Suprapubic skin (tissue), 4 donors: Measurements from ENCODE around the gene COPS3. TPM values are rescaled to one million over a fixed set of nuclear protein-coding genes. Genes with fewer than 3 reads are reported as not detected.

Source experiments
- DNase-seq, 2 donors: peaks; one replicate each; pipeline ENCODE4 v3.0.0-alpha.2; 2019; ENCODE audit warnings: low spot score in 2 of 2
- H3K27ac ChIP-seq: fragments of 200-600 bp; sonication (generic); one replicate; pipeline ENCODE4 v1.5.1; 2019
- H3K27me3 ChIP-seq: fragments of 200-600 bp; sonication (generic); one replicate; pipeline ENCODE4 v1.5.1; 2019
- H3K36me3 ChIP-seq: fragments of 200-600 bp; sonication (generic); one replicate; pipeline ENCODE4 v1.5.1; 2019
- H3K4me1 ChIP-seq: fragments of 200-600 bp; sonication (generic); one replicate; pipeline ENCODE4 v1.5.1; 2019
- H3K4me3 ChIP-seq: fragments of 200-600 bp; sonication (generic); one replicate; pipeline ENCODE4 v1.5.1; 2019; ENCODE audit warnings: mild to moderate bottlenecking
- H3K9me3 ChIP-seq: fragments of 200-600 bp; sonication (generic); one replicate; pipeline ENCODE4 v1.5.1; 2019
- CTCF ChIP-seq, 2 donors: fragments of 200-600 bp in 1 of 2; fragments of 450-650 bp in 1 of 2; sonication (generic) in 1 of 2; IDR thresholded peaks; one replicate each; pipeline ENCODE4 v1.5.1; 2016 to 2019; ENCODE audit warnings: antibody characterized with exemption in 2 of 2, mild to moderate bottlenecking in 1 of 2, moderate library complexity in 1 of 2
- EP300 ChIP-seq: sonication (generic); formaldehyde crosslinking; IDR thresholded peaks from one replicate; pipeline ENCODE4 v1.6.1; 2017; ENCODE audit warnings: antibody characterized with exemption
- POLR2A ChIP-seq, 2 donors: fragments of 450-650 bp; IDR thresholded peaks; one replicate each; pipeline ENCODE4 v1.6.1; 2017; ENCODE audit warnings: antibody characterized with exemption in 2 of 2, mild to moderate bottlenecking in 2 of 2, moderate library complexity in 2 of 2
- POLR2AphosphoS5 ChIP-seq, 3 donors: sonication (generic); formaldehyde crosslinking; IDR thresholded peaks; one replicate each; pipeline ENCODE4 v1.6.1; 2017; ENCODE audit warnings: antibody characterized with exemption in 3 of 3
- WGBS: methylation state at CpG from one replicate; pipeline ENCODE4 v1.1.5; 2018; 5-methylcytosine and 5-hydroxymethylcytosine counted together
- total RNA-seq, 4 donors: library from RNA; depleted of rRNA; stranded (reverse); fragments of >200 nt; gene quantifications; one replicate each; pipeline ENCODE4 v1.1.0, GENCODE V29; 2016

COPS3 gene
- total RNA-seq, 4 donors from 2014 or later = 55.0 to 77.3 (median 59.4) TPM

- H3K9me3 ChIP-seq = no peaks in the 10 kb centered on the region
- DNase-seq = no peak
- TF ChIP-seq EP300 (no peak), POLR2A (IDR thresholded peaks at IDR 0.05) (no peak), CTCF (IDR thresholded peaks at IDR 0.05) (no peak), POLR2AphosphoS5 (IDR thresholded peaks at IDR 0.05) (no peak)
- no peaks in the 10 kb centered on the region for H3K4me1 ChIP-seq
- H3K27me3 ChIP-seq = no peaks in the 10 kb centered on the region
- H3K36me3 ChIP-seq = peaks cover 3% of the 10 kb centered on the region
- H3K27ac ChIP-seq = no peak overlapping the region
- WGBS = 88% methylated on average over 16 of the region's 16 CpGs
- no peak overlapping the region for H3K4me3 ChIP-seq
These were observed 39.3 kb upstream of the COPS3 start for GRCh38 chr17:17320188-17320910.

- no peak for DNase-seq
These were observed 34.2 kb upstream of the COPS3 start for GRCh38 chr17:17315142-17315821.

GRCh38 chr17:17314501-17315071 is 33.5 kb upstream of the COPS3 start:
- no peak overlapping the region for H3K4me3 ChIP-seq
- WGBS = 67% methylated on average over 5 of the region's 5 CpGs
- no peak for TF ChIP-seq POLR2A (IDR thresholded peaks at IDR 0.05)
- TF ChIP-seq EP300 = no peak
- TF ChIP-seq POLR2AphosphoS5 (IDR thresholded peaks at IDR 0.05) = no peak
- no peak for TF ChIP-seq CTCF (IDR thresholded peaks at IDR 0.05)
- no peaks in the 10 kb centered on the region for H3K9me3 ChIP-seq
- H3K27ac ChIP-seq = no peak overlapping the region
- no peaks in the 10 kb centered on the region for H3K27me3 ChIP-seq
- no peaks in the 10 kb centered on the region for H3K4me1 ChIP-seq
- H3K36me3 ChIP-seq = no peaks in the 10 kb centered on the region
- DNase-seq = no peak

More at GRCh38 chr17:17315142-17315821, 34.2 kb upstream of the COPS3 start:
- Histone ChIP-seq H3K4me3 (no peak overlapping the region), H3K27ac (no peak overlapping the region), H3K36me3 (no peaks in the 10 kb centered on the region), H3K4me1 (no peaks in the 10 kb centered on the region), H3K9me3 (no peaks in the 10 kb centered on the region), H3K27me3 (no peaks in the 10 kb centered on the region)
- 93% methylated on average over 6 of the region's 6 CpGs for WGBS
- TF ChIP-seq POLR2AphosphoS5 (IDR thresholded peaks at IDR 0.05) (no peak), POLR2A (IDR thresholded peaks at IDR 0.05) (no peak), CTCF (IDR thresholded peaks at IDR 0.05) (no peak), EP300 (no peak)

- DNase-seq = no peak
- 53% methylated on average over 12 of the region's 12 CpGs for WGBS
These were observed 32.4 kb upstream of the COPS3 start for GRCh38 chr17:17313350-17313991.

More at GRCh38 chr17:17313350-17313991, 32.4 kb upstream of the COPS3 start:
- no peak for TF ChIP-seq EP300
- TF ChIP-seq CTCF (IDR thresholded peaks at IDR 0.05) = peak in 1 of 2 donors; percentile 55
- no peaks in the 10 kb centered on the region for H3K9me3 ChIP-seq
- no peaks in the 10 kb centered on the region for H3K4me1 ChIP-seq
- no peak overlapping the region for H3K27ac ChIP-seq
- H3K27me3 ChIP-seq = no peaks in the 10 kb centered on the region
- H3K36me3 ChIP-seq = no peaks in the 10 kb centered on the region
- H3K4me3 ChIP-seq = no peak overlapping the region
